GM18858 (cell line): ENCODE results near the gene TBC1D16.
"Not testable (repeated sequence)": the region's sequence is repeated elsewhere in the genome, so short reads cannot be mapped to it uniquely, and the experiment has no call there.

Source experiments
- ATAC-seq: cut with Tn5 transposase; IDR thresholded peaks from one replicate; pipeline ENCODE4 v1.9.1; 2021; ENCODE audit not compliant: unreplicated experiment

The TBC1D16 gene

DNA sequence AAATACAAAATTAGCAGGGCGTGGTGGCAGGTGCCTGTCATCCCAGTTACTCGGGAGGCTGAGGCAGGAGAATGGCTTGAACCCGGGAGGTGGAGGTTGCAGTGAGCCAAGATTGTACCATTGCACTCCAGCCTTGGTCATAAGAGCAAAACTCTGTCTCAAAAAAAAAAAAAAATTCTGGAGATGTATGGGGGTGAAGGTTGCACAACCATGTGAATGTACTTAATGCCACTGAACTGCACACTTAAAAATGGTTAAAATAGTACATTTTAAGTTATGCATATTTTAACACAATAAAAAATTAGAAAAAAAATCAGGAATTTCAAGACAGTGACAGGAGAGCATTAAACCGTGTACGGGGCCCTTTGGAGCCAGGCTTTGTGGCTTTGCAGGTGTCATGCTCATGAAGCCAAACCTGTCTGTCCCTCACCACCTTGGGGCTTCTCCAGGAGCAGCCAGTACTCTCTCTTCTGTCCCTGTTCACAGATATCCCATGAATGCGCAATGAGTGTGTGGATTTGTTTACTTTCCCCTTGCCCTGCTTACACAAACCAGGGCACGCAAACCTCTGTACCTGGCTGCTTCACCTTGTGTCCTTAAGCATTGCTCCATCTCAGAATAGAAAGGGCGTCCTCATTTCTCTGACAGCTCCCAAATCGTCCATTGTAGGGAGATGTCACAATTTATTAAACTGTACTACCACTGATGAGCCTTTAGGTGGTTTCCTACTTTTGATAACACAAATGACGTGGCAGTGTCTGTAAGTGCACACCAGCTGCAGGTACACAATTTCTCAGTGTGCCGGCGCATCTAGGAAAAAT, 138.2 kb downstream of the TBC1D16 start:
- no peak for ATAC-seq

DNA sequence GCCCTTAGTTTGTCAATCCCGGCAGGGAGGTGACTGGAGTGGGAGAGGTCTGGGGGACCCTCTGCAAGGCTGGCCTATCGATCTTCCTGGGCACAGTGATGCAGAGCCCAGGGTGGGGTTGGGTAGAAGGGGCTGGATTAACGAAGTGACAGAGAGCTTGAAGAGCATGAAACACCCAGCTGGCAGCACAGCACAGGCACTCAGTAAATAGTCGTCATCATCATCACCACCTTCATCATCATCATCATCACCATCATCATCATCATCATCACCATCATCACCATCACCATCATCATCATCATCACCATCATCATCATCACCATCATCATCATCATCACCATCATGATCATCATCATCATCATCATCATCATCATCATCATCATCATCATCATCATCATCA, 142.2 kb downstream of the TBC1D16 start:
- ATAC-seq = not testable (repeated sequence)

DNA sequence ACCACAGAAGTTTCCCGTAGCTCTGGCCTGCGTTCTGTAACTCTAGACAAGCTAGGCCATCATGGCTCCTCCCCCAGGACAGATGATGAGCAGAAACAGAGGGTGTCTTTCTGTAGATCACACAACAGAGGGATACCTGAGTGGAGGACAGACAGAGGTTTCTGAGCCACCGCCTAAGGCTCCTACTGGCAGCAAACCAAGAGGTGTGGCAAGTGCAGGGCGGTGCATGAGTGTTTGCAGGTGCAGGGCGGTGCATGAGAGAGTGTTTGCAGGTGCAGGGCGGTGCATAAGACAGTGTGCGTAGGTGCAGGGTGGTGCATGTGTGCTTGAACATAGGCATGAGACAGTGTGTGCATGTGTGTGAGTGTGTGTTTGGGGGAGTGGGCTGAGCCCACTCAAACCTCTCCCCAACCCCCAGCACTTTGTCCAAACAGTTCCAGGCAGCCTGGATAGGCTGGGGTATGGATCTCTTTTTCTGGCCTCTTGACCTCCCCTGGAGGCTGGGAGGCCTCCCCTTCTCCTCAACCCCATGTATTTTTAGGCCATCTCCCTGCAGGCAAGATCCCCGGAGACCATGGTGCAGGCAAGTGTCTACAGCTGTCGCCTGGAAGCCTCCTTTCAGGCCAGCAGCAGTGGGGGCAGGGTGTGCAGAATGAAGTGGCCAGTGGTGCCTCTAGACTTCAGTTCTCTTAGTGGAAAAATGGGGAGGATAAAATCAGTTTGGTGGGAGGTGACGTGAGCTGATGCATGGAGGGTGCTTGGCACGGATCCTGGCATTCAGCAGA, 143.0 kb downstream of the TBC1D16 start:
- no peak for ATAC-seq

DNA sequence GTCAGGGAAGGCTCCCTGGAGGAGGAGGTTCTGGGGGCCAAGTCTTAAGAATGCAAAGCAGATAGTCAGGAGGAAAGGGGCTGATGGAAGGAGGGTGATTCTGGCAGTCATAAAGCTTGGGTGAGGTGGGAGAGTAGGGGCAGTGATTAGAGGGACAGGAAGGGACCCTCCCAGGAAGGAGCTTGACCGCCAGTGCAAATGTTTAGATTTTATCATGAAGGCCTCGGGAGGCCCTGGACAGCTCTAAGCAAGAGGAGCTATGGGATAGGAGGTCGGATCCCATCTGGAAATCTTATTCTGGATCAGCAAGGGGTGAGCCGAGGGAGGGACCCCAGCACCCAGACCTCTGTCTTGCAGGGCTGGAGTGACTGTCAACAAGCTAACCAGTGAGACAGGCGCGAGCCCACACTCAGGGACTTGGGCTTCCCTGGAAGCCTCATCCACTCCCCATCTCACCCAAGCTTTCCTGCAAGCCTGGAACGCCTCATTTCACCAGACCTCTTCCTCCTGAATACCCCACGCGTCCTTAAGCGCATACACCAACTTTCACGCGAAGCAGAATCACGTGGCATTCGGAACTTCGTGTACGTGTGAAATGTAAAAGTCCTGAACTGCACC, 144.4 kb downstream of the TBC1D16 start:
- ATAC-seq = no peak

DNA sequence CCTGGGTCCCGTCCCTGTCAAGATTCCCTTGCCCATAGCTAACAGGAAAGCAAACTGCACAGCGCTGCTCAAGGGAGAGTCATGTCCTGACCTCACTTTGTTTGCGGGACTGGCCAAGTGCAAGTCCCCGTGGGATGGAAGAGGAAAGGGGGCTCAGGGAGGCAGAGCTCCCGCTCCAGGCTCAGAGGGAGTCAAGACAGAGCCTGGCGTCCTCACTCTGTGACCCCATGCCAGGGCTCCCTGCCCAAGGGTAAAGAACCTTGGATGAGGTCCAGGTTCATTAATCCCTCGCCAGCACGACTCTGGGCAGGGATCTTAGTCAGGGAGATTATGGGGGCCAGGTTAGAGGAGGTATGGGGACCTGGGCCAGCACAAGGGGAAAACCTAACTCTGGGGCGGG, 145.0 kb downstream of the TBC1D16 start:
- ATAC-seq = no peak

DNA sequence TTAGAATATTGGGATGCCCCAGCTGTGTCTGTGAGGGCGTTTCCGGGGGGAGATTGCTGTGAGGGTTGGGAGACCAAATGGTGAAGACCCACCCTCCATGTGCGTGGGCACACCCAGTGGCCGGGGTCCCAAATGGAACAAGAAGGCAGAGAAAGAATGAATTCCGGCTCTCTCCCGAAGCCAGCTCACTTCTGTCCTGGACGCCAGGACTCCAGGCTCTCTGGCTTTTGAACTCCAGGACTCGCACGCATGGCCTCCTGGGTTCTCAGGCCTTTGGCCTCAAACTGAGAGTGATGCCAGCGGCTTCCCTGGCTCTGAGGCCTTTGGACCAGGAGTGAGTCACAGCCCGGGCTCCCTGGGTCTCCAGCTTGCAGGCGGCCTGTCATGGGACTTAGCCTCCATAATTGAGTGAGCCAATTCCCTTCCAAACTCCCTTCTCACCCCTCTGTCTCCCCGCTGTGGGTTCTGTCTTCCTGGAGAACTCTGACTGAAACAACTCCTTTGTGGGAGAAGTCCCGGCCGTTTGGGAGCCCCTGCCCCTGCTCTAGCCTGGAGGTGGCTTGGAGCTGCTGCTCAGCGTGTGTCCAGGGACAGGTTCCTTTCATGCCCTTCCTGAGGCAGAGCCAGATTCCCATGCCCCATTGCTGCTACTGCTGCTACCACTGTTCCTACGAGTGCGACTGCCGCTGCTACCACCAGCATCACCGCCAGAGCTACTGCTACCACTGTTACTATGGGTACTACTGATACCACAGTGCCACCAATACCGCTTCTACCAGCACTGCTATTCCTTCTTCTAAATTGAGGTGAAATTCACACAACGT, 146.6 kb downstream of the TBC1D16 start:
- no peak for ATAC-seq

DNA sequence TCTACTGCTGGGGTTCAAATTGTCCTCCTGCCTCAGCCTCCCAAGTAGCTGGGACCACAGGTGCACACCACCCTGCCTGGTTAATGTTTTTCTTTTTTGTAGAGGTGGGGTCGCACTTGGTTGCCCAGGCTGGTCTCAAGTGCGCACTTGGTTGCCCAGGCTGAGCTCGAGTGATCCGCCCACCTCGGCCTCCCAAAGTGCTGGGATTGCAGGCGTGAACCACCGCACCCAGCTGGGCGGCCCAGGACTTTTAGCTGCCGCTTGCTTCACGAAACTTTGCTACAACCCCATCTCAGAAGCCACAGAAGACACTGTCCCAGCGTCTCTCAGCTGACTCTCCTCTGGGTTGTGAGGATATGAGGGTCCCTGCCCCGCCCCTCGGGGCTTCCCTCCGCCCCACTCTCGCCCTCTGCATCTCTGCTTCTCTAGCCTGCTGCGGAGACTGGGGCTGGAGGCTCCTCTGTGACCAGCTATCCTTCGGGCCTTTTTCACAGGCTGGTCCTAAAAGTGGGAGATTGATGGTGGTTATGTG, 147.6 kb downstream of the TBC1D16 start:
- ATAC-seq = no peak

DNA sequence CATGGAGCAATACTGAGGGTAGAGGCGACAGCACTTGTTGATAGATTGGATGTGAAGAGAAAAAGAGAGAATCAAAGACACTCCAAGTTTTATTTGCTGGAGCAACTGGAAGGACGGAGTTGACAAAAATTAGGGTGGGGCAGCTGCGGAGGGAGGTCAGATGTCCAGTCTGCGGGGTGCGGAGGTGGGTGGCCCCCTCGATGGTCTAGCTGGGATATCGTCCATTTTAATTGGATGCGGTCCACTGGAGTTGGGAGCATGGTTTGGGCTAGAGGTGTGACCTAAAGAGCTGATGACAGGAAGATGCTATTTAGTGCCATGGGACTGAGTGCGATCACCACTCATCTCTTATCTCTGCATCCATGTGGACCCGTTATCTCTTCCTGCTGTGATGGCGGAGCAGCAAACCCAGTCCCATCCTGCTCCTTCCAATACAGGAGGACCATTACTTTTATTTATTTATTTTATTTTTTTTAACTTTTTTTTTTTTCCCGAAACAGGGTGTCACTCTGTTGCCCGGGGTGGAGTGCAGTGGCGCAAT, 148.2 kb downstream of the TBC1D16 start:
- no peak for ATAC-seq

DNA sequence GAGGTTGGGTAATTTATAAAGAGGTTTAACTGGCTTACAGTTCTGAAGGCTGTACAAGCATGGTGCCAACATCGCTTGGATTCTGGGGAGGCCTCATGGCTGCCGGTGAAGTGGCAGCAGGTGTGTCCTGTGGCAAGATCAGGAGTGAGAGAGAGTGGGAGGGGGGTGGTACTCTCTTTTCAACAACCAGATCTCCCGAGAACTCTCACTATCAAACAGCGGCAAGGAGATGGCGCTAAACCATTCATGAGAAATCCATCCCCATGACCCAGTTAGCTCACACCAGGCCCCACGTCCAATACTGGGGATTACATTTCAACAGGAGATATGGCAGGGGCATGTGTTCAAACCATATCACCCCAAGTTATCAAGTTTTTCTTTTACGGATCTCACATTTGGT, 152.5 kb downstream of the TBC1D16 start:
- ATAC-seq = no peak
